ENCODE results near the gene NUDCD3.

- TF ChIP-seq CTCF (optimal IDR thresholded peaks at IDR 0.05 in 1 of 3, IDR thresholded peaks at IDR 0.05 in 1 of 3, conservative IDR thresholded peaks at IDR 0.05 in 1 of 3; ENCODE audit: extremely low read depth in 1 of 3, insufficient read depth in 2 of 3, low read length in 3 of 3): no peak
- TF ChIP-seq EZH2 (IDR thresholded peaks at IDR 0.05; ENCODE audit: low read length): no peak
Measured at GRCh38 chr7:44473295-44473694, 17.2 kb downstream of the NUDCD3 start.
